HG03575 (cell line): Measurements from ENCODE around the gene DMRTA2.

ENCODE experiments used
- ATAC-seq: cut with Tn5 transposase; IDR thresholded peaks from one replicate; pipeline ENCODE4 v1.9.1; 2021; ENCODE audit not compliant: unreplicated experiment, insufficient number of reproducible peaks, low FRiP score; ENCODE audit errors: extremely low read depth

Gene DMRTA2

DNA sequence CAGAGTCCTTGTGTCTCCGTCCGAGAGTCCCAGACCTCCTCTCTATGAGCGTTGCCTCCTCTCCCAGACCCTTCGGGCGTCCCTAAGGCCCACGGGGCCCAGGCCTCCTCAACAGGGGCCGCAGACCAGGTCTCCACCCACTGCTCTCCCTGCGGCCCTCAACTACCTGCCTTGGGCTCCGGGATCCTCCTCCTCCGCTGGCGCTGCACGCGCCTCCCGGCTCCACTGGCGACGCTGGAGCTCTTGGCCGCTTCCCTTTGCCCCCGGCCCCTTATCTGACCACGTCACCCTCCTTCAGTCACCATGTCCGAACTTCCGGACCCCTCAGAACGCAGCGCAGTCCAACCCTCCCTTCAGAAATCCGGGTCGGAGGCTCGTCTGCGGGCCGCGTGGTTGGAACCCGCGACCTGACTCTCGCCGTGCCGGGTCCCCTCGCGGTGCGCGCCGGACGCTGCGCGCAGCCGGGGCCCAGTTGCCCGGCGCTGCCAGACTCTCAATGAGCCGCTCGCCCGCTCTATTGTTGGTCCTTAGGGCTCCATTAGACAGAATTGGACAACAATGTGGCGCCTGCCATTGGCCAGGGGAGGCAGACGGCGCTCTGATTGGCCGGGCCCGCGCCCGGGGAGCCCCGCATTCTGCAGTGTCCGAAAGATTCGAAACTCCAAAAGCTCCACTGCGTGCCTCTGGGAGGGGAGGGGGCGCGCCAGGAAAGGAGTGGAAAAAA, at the start of gene DMRTA2:
Gene DMRTA2, minus strand, starts transcription at position 498 of the 724 bp plus-strand sequence. CDS start 1,907 bp downstream, outside the sequence.
- ATAC-seq = no peak

GRCh38 chr1:50471967-50472366, 48.7 kb upstream of the DMRTA2 start:
- ATAC-seq = no peak

GRCh38 chr1:50462964-50463363, 39.7 kb upstream of the DMRTA2 start:
- no peak for ATAC-seq

- ATAC-seq = no peak
These were observed 35.3 kb upstream of the DMRTA2 start for GRCh38 chr1:50458507-50458906.

DNA sequence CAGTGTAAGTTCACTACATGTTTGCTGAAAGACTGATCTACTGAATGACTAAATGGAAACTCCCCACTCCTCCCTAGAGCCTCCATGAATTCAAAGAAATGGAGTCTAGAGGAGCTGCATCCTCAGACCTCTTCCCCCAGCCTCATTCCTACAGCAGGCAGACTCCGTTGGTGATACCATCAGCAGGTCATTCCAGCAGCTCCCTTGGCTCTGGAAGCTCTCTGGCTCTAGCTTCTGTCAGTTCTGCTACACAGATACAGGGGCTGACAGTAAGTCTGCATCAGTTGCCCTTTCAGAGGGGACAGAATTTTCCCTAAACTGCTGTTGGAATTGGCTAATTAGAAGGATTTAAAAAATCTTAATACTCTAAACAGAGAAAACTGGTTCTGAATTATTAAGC, 31.7 kb upstream of the DMRTA2 start:
- ATAC-seq = no peak

GRCh38 chr1:50453266-50453665, 30.0 kb upstream of the DMRTA2 start:
- ATAC-seq = no peak

- ATAC-seq = no peak
These were observed 29.5 kb upstream of the DMRTA2 start for GRCh38 chr1:50452700-50453099.

DNA sequence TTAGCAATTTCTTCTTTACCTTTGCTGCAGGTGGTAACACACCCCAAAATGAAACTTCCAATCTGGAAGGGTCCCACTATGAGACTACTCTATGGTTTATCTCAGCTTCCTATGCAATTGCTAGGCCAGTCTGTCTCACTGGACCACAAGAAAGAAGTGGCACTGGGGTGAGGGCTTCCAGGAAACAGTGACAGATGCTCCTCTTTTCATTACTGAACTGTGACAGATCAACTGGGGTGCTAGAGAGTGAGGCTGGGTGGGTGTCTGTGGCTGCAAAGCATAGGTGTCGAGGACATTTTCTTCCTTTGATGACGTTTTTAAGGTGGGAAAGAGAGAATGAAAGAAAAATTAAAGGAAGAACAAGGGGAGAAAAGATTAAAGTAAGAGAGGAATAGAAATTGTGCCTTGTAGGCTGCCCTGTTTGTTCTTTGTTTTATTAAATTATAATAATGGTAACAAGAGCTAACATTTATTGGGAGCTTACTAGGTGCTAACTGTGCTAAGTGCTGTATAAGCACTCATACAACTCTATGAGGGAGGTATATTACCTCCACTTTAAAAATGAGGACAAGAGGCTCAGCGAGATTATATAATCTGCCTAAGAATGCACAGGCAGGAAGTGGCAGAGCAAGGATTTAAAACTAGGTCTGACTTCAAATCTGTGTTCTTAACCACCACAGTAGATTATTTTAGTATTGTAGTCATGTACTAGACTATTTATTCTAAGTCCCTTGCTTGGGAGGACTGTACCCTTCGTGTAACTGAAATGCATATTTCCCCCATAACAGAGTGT, 27.8 kb upstream of the DMRTA2 start:
- ATAC-seq = no peak

GRCh38 chr1:50447961-50448360, 24.7 kb upstream of the DMRTA2 start:
- no peak for ATAC-seq

DNA sequence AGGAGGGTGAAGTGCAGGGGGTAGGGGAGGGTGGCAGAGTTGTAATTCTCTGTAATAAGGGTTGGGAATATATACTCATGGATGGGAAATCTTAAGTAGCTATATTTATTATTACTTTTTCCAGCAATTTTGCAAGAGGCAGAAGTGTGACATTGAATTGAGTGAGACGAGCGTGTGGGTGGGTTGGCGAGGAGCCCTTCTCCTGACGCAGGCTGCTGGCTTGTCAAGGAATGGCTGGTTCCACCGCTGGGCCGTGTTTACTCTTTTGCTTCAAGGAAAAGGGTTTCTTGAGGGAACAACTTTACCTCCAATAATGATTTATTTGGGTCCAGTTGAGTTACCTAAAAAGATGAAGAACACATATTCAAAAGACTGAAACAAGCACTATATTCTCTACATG, 17.9 kb upstream of the DMRTA2 start:
- ATAC-seq = no peak

GRCh38 chr1:50438945-50439344, 15.7 kb upstream of the DMRTA2 start:
- ATAC-seq = no peak

DNA sequence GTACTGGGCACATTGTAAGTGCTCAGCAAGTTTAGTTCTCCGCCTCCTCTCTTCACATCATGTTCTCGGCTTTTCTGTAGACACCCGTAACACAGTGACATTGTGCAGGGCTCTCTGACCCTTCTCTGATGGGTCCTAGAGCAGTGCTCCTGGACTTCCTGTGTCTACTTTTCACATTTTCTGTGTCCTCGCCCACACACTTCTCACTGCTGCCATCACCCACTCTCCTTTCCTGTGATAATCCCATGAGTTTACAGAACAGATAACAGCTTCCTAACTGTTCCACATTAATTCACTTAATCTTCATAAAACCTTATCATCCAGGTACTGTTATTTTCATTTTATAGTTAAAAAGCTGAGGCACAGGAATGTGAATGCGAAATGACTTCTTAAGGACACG, 13.2 kb upstream of the DMRTA2 start:
- ATAC-seq = no peak

- ATAC-seq = no peak
These were observed 6.8 kb upstream of the DMRTA2 start for GRCh38 chr1:50430010-50430405.

DNA sequence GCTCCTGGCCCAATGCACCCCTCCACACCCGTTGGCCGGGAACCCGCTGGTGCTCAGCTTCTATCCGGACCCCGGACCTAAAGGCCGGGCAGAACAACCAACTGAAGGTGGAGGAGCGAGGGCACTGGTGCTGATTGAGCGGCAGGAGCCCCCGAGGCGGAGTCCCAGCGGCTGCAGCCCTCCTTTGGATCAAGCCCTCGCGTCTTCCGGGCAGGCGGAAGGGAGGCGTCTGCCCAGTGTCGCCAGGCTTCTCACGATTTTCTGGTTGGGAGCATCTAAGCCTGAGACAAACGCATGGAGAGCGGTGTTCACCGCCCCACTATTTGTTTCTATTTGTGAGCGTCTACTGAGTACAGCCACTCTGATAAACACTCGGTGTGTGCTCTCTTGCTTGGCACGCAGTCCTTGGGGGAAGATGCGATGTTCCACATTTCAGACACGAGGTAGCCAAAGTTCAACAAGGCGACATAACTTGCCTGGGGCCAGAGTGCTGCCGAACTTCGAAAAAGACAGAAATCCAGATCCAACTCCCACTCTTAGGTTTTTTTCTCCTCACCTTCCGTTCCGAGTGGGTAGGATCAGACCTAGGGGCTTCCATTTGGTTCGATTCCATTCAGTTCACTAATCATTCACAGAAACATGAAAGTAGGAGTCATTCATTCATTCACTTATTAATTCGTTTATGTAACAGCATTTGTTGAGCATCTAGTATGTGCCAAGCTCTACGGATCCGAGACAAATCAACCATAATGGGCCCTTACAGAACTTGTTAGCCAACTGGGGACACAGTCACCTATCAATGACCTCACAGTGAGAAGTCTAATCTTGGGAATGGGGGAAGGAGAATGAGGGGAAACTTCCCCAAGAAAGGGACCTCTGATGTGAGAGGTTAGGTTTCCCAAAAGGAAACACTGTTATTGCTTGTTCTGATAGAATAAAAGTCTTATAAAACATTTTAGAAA, 4.9 kb upstream of the DMRTA2 start:
- no peak for ATAC-seq

DNA sequence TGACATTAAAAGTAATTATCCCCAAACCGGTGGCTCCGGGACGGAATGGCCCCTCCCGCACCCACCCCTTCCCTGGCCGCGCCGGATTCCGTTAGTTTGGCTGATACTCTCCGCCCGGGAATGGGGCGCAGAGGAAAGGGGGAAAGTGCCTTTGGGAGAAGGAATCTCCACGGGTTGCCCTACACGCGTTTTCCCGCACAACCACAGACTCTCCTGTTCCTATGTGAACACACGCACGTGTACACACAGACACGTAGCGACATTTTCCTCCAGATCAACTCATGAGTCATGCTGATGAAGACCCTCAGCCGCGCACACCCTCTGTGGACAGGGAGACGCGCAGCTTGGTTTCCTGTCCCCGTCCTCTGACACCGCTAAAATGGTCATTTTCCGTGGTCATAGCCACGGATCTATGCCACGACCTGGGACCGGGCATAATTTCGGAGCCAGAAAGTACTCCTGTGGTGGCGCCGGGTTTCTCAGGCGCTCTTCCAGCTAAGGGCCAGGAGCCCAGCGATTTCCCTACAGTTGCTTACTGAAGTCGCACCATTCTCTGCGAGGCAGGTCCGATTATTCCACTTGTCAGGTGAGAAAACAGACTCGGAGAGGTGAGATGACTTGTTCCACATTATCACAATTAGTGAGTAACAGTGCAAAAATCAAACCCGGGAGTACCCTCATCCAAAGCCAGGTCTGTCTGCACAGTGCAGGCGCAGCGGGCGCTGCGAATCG, 4.0 kb upstream of the DMRTA2 start:
- no peak for ATAC-seq

GRCh38 chr1:50426702-50427085, 3.5 kb upstream of the DMRTA2 start:
- no peak for ATAC-seq

GRCh38 chr1:50426108-50426700, 3.0 kb upstream of the DMRTA2 start:
- no peak for ATAC-seq

DNA sequence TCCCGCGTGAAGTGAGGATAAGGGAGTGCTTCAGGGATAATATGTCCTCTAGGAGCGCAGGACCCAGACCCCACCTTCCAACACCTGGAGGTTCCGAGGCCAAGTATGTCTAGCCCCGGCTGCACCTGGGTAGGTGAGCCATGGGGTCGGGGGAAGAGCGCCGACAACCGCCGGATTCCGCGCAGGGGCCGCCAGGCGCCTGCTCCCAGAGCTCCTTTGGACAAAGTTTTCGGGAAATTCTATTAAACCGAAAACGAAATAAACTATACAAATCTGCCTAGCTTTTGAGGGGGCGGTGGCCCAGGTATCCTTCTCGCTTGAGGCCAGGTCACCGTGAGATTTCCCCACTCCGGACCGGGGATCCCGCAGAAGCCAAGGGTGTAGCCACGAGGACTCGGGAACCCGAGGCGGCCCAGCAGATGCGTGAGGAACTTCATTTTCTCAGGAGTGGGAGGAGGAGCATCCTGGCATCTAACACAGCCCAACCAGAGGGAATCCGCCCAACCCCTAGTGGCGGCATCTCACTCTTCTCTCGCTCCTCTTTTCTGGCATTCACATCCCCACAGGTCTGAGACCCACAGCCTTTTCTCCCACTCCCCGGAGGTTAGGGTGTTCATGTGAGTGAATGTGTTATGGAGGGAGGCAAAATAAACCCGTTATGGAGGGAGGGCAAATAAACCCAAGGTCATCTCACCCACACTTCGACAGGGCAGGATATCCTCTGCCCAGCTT, 2.3 kb upstream of the DMRTA2 start:
- no peak for ATAC-seq
